T-cell (primary cell): ENCODE results near the gene CNTN2. TPM values are rescaled to one million over a fixed set of nuclear protein-coding genes. Genes with fewer than 3 reads are reported as not detected.

Experiments used
- ATAC-seq, 4 experiments: fragments of 200-7000 bp in 3 of 4; fragments of 150-1000 bp in 1 of 4; cut with Tn5 transposase; replicated peaks in 1 of 4; 1 replicate in 3 of 4; 2 replicates in 1 of 4; pipeline ENCODE4 v1.10.0; 2021; ENCODE audit warnings: moderate library complexity in 3 of 4, mild to moderate bottlenecking in 2 of 4, moderate number of reproducible peaks in 1 of 4
- CTCF ChIA-PET, 2 donors: fragments of 300-600 bp; sonication (Branson Sonifier 250); formaldehyde crosslinking; loops; one replicate each; lab custom pipeline; 2022; ENCODE audit warnings: antibody characterized with exemption in 2 of 2; lab: Charles Lee
- POLR2A ChIA-PET, 2 donors: fragments of 300-600 bp; sonication (Branson Sonifier 250); formaldehyde crosslinking; loops; one replicate each; lab custom pipeline; 2022; ENCODE audit warnings: antibody characterized with exemption in 2 of 2; lab: Charles Lee
- DNase-seq, 35 experiments: peaks; one replicate each; pipeline versions ENCODE4 v3.0.0 to v3.0.0-alpha.2; 2013 to 2023
- H3K27ac ChIP-seq: one replicate; pipeline ENCODE4 v1.5.1; 2013; ENCODE audit warnings: low read length
- H3K27me3 ChIP-seq, 2 experiments: replicated peaks in 1 of 2; 1 replicate in 1 of 2; 2 replicates in 1 of 2; pipeline versions ENCODE4 v1.6.1 to v1.7.0; 2013; ENCODE audit warnings: low read length in 1 of 2, mixed read lengths in 1 of 2; ENCODE audit not compliant: control insufficient read depth in 2 of 2, insufficient read depth in 2 of 2; ENCODE audit errors: extremely low read depth in 1 of 2
- H3K36me3 ChIP-seq, 2 donors: 1 replicate in 1 of 2; 2 replicates in 1 of 2; pipeline versions ENCODE4 v1.6.1 to v1.7.0; 2013; ENCODE audit warnings: low read length in 1 of 2; ENCODE audit not compliant: control insufficient read depth in 2 of 2, insufficient read depth in 1 of 2; ENCODE audit errors: extremely low read depth in 1 of 2
- H3K4me1 ChIP-seq, 2 experiments: 1 replicate in 1 of 2; 2 replicates in 1 of 2; pipeline versions ENCODE4 v1.6.1 to v1.7.0; 2013; ENCODE audit warnings: low read length in 2 of 2, mixed read lengths in 1 of 2; ENCODE audit not compliant: insufficient read depth in 2 of 2, control insufficient read depth in 1 of 2; ENCODE audit errors: extremely low read depth in 1 of 2
- H3K4me3 ChIP-seq, 2 donors: 1 replicate in 1 of 2; 2 replicates in 1 of 2; pipeline versions ENCODE4 v1.5.1 to v1.7.0; 2013; ENCODE audit warnings: mild to moderate bottlenecking in 2 of 2, low read length in 1 of 2, moderate library complexity in 1 of 2; ENCODE audit not compliant: control insufficient read depth in 1 of 2; ENCODE audit errors: extremely low read depth in 1 of 2
- H3K9me3 ChIP-seq: 2 replicates; pipeline ENCODE4 v1.7.0; 2013
- H3K27ac Mint-ChIP-seq, 2 donors: one replicate each; pipeline ENCODE4 v1.8.0; 2020 to 2021; ENCODE audit warnings: mild to moderate bottlenecking in 2 of 2, mixed read lengths in 2 of 2
- H3K27me3 Mint-ChIP-seq, 2 donors: one replicate each; pipeline ENCODE4 v1.8.0; 2021 to 2022; ENCODE audit warnings: mixed read lengths in 2 of 2
- H3K36me3 Mint-ChIP-seq: one replicate; pipeline ENCODE4 v1.8.0; 2021; ENCODE audit warnings: mixed read lengths
- H3K4me1 Mint-ChIP-seq, 3 donors: one replicate each; pipeline ENCODE4 v1.8.0; 2020 to 2022; ENCODE audit warnings: mixed read lengths in 3 of 3, mild to moderate bottlenecking in 1 of 3
- H3K4me3 Mint-ChIP-seq, 3 donors: one replicate each; pipeline ENCODE4 v1.8.0; 2020 to 2022; ENCODE audit warnings: mild to moderate bottlenecking in 3 of 3, mixed read lengths in 3 of 3, moderate library complexity in 3 of 3
- H3K9me3 Mint-ChIP-seq, 3 donors: one replicate each; pipeline ENCODE4 v1.8.0; 2020 to 2022; ENCODE audit warnings: mixed read lengths in 3 of 3
- WGBS: methylation state at CpG from one replicate; pipeline ENCODE4 v1.1.5; 2013; ENCODE audit warnings: missing lambda C conversion rate; ENCODE audit not compliant: insufficient coverage; 5-methylcytosine and 5-hydroxymethylcytosine counted together
- total RNA-seq, 35 experiments: library from RNA in 6 of 35; stranded (reverse) in 6 of 35; fragments of 120-200 nt in 1 of 35; gene quantifications; one replicate each; pipeline versions ENCODE4 v1.2.1 to v1.2.4 and lab custom pipeline; 2013 to 2026

CNTN2 gene
- total RNA-seq, 5 donors from 2014 or later (not counting 1 experiment from before 2014, with no cell fraction given), result not detected

DNA sequence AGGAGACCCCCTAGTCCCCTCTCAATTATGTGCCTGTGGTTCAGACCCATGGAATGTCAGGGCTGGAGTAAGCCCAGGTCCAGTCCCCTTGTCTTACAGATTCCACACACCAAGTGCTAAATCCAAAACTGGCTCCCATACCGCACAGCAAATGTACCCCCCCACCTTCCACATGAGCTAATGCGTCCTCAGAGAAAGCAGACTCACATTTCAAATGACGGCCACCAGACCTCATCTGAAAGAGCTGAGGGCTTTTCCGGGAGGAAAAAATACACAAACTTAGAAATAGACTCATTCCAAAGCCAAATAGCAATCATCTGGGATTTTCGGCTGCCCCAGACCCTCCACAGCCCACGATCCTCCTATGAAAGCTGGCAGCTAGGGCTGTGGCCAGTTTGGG, 12.8 kb upstream of the CNTN2 start:
- no peak for DNase-seq
- no peaks in the 10 kb centered on the region for H3K9me3 Mint-ChIP-seq
- H3K4me1 Mint-ChIP-seq, result no peaks in the 10 kb centered on the region
- H3K27me3 Mint-ChIP-seq, result peaks cover 0 to 14% of the 10 kb centered on the region in 2 donors
- no peak overlapping the region for H3K27ac Mint-ChIP-seq
- WGBS, result 98% methylated on average over 4 of the region's 6 CpGs
- Histone ChIP-seq H3K27ac (no peak overlapping the region), H3K27me3 (peaks cover 0 to 26% of the 10 kb centered on the region in 2 experiments), H3K4me1 (no peaks in the 10 kb centered on the region), H3K4me3 (no peak overlapping the region), H3K9me3 (no peaks in the 10 kb centered on the region), H3K36me3 (no peaks in the 10 kb centered on the region)
- ATAC-seq, result no peak
- H3K36me3 Mint-ChIP-seq, result no peaks in the 10 kb centered on the region
- CTCF ChIA-PET, result no interaction called here
- H3K4me3 Mint-ChIP-seq, result no peak overlapping the region
- POLR2A ChIA-PET, result no interaction called here

DNA sequence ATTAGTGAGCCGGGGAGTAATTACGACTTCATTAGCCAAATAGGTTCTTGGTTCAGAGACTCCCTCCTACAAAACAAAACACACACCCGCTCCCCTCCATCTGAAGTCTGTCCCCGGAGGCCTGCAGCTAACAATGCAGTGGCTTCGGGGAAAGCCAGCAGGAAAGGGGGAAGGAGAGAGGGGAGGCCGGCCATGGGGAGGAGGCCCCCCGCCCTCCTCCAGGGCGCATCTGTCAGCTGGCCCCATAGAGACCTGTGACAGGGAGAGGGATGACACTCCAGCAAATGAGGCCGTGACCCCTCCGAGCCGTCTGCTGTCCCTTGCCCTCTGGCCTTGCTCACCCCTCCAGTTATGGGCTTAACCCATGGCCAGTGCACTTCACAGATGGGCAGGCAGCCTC, 12.1 kb upstream of the CNTN2 start:
- no peak overlapping the region for H3K4me3 Mint-ChIP-seq
- ChIA-PET POLR2A (no interaction called here), CTCF (no interaction called here)
- Histone ChIP-seq H3K9me3 (no peaks in the 10 kb centered on the region), H3K4me3 (no peak overlapping the region), H3K27me3 (peaks cover 0 to 26% of the 10 kb centered on the region in 2 experiments), H3K4me1 (no peaks in the 10 kb centered on the region), H3K27ac (no peak overlapping the region), H3K36me3 (no peaks in the 10 kb centered on the region)
- H3K9me3 Mint-ChIP-seq, result peaks cover 0 to 3% (median 0%) of the 10 kb centered on the region in 3 donors
- H3K27me3 Mint-ChIP-seq, result peaks cover 0 to 14% of the 10 kb centered on the region in 2 donors
- ATAC-seq (no peak), DNase-seq (no peak)
- no peaks in the 10 kb centered on the region for H3K36me3 Mint-ChIP-seq
- no peaks in the 10 kb centered on the region for H3K4me1 Mint-ChIP-seq
- 85% methylated on average over 6 of the region's 11 CpGs for WGBS
- no peak overlapping the region for H3K27ac Mint-ChIP-seq

DNA sequence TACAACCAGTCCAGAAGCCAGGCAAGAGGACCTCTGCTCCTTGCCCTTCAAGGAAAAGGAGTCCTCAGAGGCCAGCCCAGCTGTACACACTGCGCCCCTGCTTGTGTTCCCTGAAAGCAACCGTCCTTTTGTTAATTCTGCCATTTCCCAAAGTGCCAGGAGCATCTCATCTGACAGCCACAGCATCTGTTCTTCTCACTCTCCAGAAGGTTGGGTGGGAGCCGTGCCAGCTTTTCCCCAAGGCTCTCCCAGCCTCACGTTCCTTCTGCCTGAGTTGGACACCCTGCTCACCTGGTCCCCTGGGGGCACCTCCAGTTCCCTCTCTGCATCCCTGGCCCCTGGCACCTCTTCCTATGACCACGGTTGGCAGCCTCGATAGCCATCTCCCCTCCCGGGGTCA, 10.5 kb upstream of the CNTN2 start:
- no peaks in the 10 kb centered on the region for H3K4me1 Mint-ChIP-seq
- no peak for DNase-seq
- ChIA-PET CTCF (no interaction called here), POLR2A (no interaction called here)
- peaks cover 0 to 3% (median 0%) of the 10 kb centered on the region in 3 donors for H3K9me3 Mint-ChIP-seq
- H3K27me3 Mint-ChIP-seq, result peaks cover 6 to 14% of the 10 kb centered on the region in 2 donors
- Histone ChIP-seq H3K9me3 (no peaks in the 10 kb centered on the region), H3K4me1 (no peaks in the 10 kb centered on the region), H3K27ac (no peak overlapping the region), H3K4me3 (no peak overlapping the region), H3K27me3 (peaks cover 0 to 22% of the 10 kb centered on the region in 2 experiments), H3K36me3 (no peaks in the 10 kb centered on the region)
- no peak overlapping the region for H3K4me3 Mint-ChIP-seq
- no peaks in the 10 kb centered on the region for H3K36me3 Mint-ChIP-seq
- WGBS, result 72% methylated on average over 4 of the region's 7 CpGs
- no peak overlapping the region for H3K27ac Mint-ChIP-seq
- no peak for ATAC-seq

DNA sequence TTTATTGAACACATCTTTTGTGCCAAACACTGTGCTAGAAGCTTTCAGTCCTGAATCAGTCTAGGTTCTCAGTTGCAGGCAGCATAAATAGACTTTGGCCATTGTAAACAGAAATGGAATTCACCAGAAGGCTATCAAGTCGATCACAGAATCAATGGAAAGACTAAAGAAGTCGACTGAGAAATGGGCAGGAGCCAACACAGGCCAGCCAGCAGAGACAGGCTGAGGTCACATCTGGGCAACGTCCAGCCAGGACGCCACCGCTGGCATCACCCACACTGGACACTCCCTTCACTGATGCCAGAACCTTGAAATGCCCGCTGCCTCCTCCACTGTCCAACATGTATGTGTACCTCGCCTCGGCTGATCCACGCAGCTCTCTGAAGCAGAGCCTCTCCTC, 5.5 kb upstream of the CNTN2 start:
- Histone ChIP-seq H3K9me3 (no peaks in the 10 kb centered on the region), H3K27ac (no peak overlapping the region), H3K4me3 (no peak overlapping the region), H3K27me3 (peaks cover 2 to 21% of the 10 kb centered on the region in 2 experiments), H3K4me1 (no peaks in the 10 kb centered on the region), H3K36me3 (no peaks in the 10 kb centered on the region)
- CTCF ChIA-PET, result interaction anchor here in 1 of 2 donors (0.5 to 0.6 kb wide), 2 partner anchors 9 to 23 kb away, joined by 3 to 4 read pairs; no protein-coding TSS in a partner anchor
- Mint-ChIP-seq H3K4me3 (no peak overlapping the region), H3K9me3 (peaks cover 0 to 3% (median 0%) of the 10 kb centered on the region in 3 donors), H3K4me1 (no peaks in the 10 kb centered on the region), H3K27ac (no peak overlapping the region), H3K36me3 (no peaks in the 10 kb centered on the region), H3K27me3 (peaks cover 20 to 30% of the 10 kb centered on the region in 2 donors)
- DNase-seq, result no peak
- ATAC-seq, result no peak
- POLR2A ChIA-PET, result no interaction called here
- WGBS, result 57% methylated on average over 2 of the region's 9 CpGs

DNA sequence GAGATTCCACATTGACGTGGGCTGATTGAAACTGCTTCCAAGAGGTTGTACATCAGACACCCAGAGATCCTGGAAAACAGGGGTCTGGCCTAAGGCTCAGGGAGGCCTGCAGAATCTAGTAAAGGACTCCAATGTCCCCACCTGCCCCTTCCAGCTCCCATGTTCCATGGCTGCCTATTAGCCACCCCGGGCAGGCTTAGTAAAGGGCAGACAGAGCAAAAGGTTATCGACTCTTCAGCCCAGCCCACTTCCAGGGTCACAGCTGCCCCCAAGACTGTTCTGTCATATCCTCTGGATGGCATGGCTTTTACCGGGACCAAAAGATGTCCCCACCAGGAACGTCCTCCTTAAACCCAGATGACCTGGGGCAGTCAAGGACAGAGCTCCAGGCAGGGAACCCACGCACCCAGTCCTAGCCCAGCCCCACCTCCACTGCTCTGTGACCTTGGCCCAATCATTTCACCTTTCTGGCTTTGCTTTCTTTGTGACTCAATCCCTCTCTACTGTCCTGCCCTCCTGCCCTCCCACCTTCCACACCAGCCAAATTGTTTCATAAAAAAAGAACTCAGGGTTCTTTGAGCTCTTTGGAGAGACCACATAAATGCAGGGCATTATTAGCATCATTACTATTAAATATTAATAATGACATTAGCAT, 4.8 kb upstream of the CNTN2 start:
- H3K36me3 Mint-ChIP-seq, result no peaks in the 10 kb centered on the region
- Histone ChIP-seq H3K4me1 (peaks cover 0 to 2% of the 10 kb centered on the region in 2 experiments), H3K36me3 (no peaks in the 10 kb centered on the region), H3K27ac (no peak overlapping the region), H3K9me3 (no peaks in the 10 kb centered on the region), H3K27me3 (peaks cover 2 to 27% of the 10 kb centered on the region in 2 experiments), H3K4me3 (no peak overlapping the region)
- ChIA-PET CTCF (no interaction called here), POLR2A (no interaction called here)
- 80% methylated on average over 6 of the region's 6 CpGs for WGBS
- no peak overlapping the region for H3K4me3 Mint-ChIP-seq
- DNase-seq (no peak), ATAC-seq (no peak)
- peaks cover 20 to 32% of the 10 kb centered on the region in 2 donors for H3K27me3 Mint-ChIP-seq
- peaks cover 0 to 3% (median 0%) of the 10 kb centered on the region in 3 donors for H3K9me3 Mint-ChIP-seq
- H3K27ac Mint-ChIP-seq, result no peak overlapping the region
- H3K4me1 Mint-ChIP-seq, result no peaks in the 10 kb centered on the region

DNA sequence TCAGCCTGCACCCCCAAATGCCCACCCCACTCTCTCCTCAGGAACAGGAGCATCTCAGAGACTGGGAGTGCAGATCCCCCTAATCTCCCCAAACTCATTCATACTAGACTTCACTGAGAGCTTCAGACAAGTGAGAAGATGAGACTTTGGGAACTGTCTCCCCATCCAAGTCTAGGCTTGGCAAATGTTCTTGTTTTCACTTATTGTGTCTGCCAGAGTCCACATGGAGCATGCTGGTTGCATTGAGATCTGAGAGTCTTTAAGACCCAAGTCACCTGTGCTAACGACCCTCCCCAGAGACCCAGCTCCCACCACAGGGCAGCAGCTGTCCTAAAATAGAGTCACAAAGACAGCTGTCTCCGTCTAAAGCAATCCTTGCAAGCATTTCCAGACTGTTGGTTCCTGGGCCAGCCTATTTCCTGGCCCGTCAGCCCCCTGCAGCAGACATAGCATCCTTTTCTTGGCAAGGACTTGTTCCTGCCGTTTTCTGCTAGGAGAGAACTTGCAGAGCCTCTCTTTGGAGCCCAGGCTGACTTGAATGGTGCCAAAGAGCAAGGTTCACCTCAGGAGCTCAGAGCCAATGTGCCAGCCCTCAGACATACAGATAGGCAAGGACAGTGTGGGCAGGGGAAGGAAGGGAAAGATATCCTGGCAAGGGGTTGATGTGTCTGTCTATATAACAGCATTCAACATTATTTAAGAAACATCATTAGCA, 1.9 kb upstream of the CNTN2 start:
- no peak for DNase-seq
- no peaks in the 10 kb centered on the region for H3K9me3 ChIP-seq
- no peak overlapping the region for H3K4me3 ChIP-seq
- ATAC-seq, result no peak
- ChIA-PET POLR2A (no interaction called here), CTCF (interaction anchor here in 1 of 2 donors (0.5 to 0.6 kb wide), 2 partner anchors 10 to 44 kb away, joined by 3 read pairs; no protein-coding TSS in a partner anchor)
- H3K4me3 Mint-ChIP-seq, result no peak overlapping the region
- WGBS, result 41% methylated on average over 4 of the region's 4 CpGs
- H3K27me3 ChIP-seq, result peaks cover 5 to 49% of the 10 kb centered on the region in 2 experiments
- H3K36me3 ChIP-seq, result no peaks in the 10 kb centered on the region
- H3K9me3 Mint-ChIP-seq, result no peaks in the 10 kb centered on the region
- no peaks in the 10 kb centered on the region for H3K36me3 Mint-ChIP-seq
- no peak overlapping the region for H3K27ac Mint-ChIP-seq
- H3K4me1 ChIP-seq, result peaks cover 0 to 2% of the 10 kb centered on the region in 2 experiments
- H3K27ac ChIP-seq, result no peak overlapping the region
- H3K4me1 Mint-ChIP-seq, result no peaks in the 10 kb centered on the region
- H3K27me3 Mint-ChIP-seq, result peaks cover 36 to 55% of the 10 kb centered on the region in 2 donors
